Myocyte (in vitro differentiated cells): Measurements from ENCODE around the gene SLC12A5. TPM values are rescaled to one million over a fixed set of nuclear protein-coding genes. Genes with fewer than 3 reads are reported as not detected.

Source experiments
- DNase-seq: peaks from one replicate; pipeline ENCODE4 v3.0.0-alpha.2; 2012; ENCODE audit warnings: low read depth
- total RNA-seq: library from RNA; depleted of rRNA; stranded (reverse); fragments of >200 nt; gene quantifications from 2 replicates; pipeline ENCODE4 v1.2.3, GENCODE V29; 2014

SLC12A5 gene
- total RNA-seq, 1 donor from 2014 or later: not detected

DNA sequence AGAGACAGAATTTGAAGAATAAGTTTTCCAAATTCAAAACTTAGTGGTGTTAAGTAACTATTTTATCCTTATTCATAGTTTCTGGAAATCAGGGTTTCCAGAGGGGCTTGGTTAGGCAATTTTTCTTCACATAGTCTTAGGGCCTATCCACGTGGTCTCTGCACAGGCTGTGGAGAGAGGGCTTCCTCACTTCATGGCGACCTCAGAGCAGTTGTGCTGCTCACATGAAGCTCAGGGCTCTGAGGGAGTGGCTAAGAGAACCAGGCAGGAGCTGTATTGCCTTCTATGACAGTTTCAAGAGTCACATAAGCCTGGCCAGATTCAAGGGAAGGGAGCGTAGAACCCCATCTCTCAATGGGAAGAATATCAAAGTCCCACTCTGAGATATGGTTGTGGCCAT, 75.2 kb downstream of the SLC12A5 start:
- DNase-seq: no peak

DNA sequence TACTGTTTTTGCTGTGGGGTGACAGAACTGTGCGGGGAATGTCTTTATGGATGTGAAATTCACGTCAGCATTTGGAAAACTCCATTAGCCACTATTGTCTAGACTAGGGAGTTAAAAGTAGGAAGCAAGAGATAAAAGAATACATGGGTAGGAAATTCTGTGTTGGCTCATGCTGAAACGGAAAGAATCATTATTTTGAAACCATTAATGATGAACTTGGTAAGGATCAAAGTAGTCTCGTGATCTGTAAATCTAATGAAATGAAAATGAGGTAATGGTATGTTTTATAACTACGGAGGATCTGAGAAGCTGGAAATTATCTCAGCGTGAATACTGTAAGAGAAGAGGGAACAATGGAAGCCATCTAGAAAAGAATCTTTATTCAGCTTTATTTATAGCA, 78.0 kb downstream of the SLC12A5 start:
- no peak for DNase-seq

DNA sequence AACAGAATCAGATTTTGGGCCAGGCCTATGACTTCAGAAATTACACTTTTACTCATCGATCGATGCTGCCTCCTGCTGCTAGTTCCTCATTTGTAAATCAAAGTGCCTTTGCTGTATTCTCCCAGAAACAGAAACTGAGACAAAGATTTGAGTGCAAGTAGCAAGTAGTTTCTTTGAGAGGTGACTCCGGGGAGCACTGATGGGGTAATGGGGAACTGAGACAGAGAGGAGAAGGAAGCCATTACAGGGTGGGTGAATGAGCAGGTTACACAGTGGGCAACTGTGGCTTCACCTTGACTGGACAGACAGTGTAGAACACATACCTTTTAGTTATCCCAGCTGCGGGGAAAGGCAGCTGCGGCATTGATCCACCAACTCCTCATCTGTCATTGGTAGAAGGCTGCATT, 79.4 kb downstream of the SLC12A5 start:
- DNase-seq: no peak

DNA sequence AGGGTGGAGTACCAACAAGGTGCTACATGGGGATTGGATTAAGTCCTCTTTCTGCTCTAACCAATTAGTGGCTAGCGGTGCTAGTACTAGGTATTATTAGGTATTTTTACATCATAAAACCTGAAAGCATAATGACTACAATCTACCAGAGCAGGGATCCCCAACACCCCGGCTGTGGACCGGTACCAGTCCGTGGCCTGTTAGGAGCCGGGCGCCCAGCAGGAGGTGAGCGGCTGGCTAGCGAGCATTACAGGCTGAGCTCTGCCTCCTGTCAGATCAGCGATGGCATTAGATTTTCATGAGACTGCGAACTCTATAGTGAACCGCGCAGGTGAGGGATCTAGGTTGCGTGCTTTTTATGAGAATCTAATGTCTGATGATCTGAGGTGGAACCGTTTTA, 80.0 kb downstream of the SLC12A5 start:
- DNase-seq: no peak

Other genes with a start within 250 kb of the SLC12A5 start
- gene WFDC3, start 237.3 kb upstream of the SLC12A5 start, total RNA-seq: 0.24 and 1.8 TPM in 2 replicates
- 27.1 and 31.6 TPM in 2 replicates for gene DNTTIP1, start 237.3 kb upstream of the SLC12A5 start, total RNA-seq
- 1.8 and 2.4 TPM in 2 replicates for gene UBE2C, start 216.6 kb upstream of the SLC12A5 start, total RNA-seq
- gene TNNC2, start 201.9 kb upstream of the SLC12A5 start, total RNA-seq: 678 and 849 TPM in 2 replicates
- gene SNX21, start 195.4 kb upstream of the SLC12A5 start, total RNA-seq: 131 and 161 TPM in 2 replicates
- gene ACOT8, start 171.8 kb upstream of the SLC12A5 start, total RNA-seq: 29.8 and 47.2 TPM in 2 replicates
- 4.5 and 4.7 TPM in 2 replicates for gene ZSWIM3, start 171.6 kb upstream of the SLC12A5 start, total RNA-seq
- 10.4 and 11.4 TPM in 2 replicates for gene ZSWIM1, start 148.0 kb upstream of the SLC12A5 start, total RNA-seq
- 5.9 and 10.2 TPM in 2 replicates for gene SPATA25, start 141.6 kb upstream of the SLC12A5 start, total RNA-seq
- gene NEURL2, start 138.0 kb upstream of the SLC12A5 start, total RNA-seq: 34.3 and 35.1 TPM in 2 replicates
- 218 and 227 TPM in 2 replicates for gene CTSA, start 137.9 kb upstream of the SLC12A5 start, total RNA-seq
- 12.9 and 14.2 TPM in 2 replicates for gene PLTP, start 117.1 kb upstream of the SLC12A5 start, total RNA-seq
- gene PCIF1, start 94.5 kb upstream of the SLC12A5 start, total RNA-seq: 15.7 and 16.0 TPM in 2 replicates
- gene ZNF335, start 57.0 kb upstream of the SLC12A5 start, total RNA-seq: 14.7 and 15.2 TPM in 2 replicates
- gene MMP9, start 20.3 kb upstream of the SLC12A5 start, total RNA-seq: not detected in 2 replicates
- 21.4 and 22.9 TPM in 2 replicates for gene NCOA5, start 60.7 kb downstream of the SLC12A5 start, total RNA-seq
- 0.62 and 0.64 TPM in 2 replicates for gene CD40, start 89.1 kb downstream of the SLC12A5 start, total RNA-seq